Astrocyte of the cerebellum (primary cell): ENCODE measurements around the gene ASCC2.

Experiments
- DNase-seq: peaks from one replicate; pipeline ENCODE4 v3.0.0-alpha.2; 2011; ENCODE audit warnings: low read depth
- H3K4me3 ChIP-seq: 2 replicates; pipeline ENCODE4 v1.5.1; 2011; ENCODE audit warnings: mild to moderate bottlenecking, low read depth, low read length, moderate library complexity
- in situ Hi-C: cut with HindIII; loops from 2 replicates; pipeline ENCODE4 v1.10.0; 2017; ENCODE audit warnings: low sequenced_read_pairs
- TF ChIP-seq, protein P1 (sequence below): IDR thresholded peaks from 2 replicates; pipeline ENCODE4 v1.5.1; 2012; ENCODE audit warnings: low read length, low read depth, moderate library complexity, mild to moderate bottlenecking; ENCODE audit errors: missing control alignments

Gene ASCC2

DNA sequence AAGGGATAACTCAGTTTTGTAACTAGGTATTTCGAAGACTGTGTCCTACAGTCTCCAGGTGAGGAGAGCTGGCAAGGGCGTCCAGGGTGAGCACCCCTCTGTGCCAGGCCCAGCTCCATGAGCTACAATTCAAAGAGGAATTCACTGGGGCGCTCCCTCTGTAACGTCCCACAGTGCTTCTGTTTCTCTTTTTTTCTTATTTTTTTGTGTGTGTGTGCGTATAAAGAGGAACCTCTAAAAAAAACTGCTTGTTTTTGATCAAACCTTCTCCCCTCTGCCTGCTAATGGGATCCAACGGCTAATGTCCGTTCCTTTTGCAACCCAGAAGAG, 17.1 kb downstream of the ASCC2 start:
- DNase-seq = no peak
- no peak overlapping the region for H3K4me3 ChIP-seq
- in situ Hi-C loops = no loop called here
- TF ChIP-seq, protein P1, sequence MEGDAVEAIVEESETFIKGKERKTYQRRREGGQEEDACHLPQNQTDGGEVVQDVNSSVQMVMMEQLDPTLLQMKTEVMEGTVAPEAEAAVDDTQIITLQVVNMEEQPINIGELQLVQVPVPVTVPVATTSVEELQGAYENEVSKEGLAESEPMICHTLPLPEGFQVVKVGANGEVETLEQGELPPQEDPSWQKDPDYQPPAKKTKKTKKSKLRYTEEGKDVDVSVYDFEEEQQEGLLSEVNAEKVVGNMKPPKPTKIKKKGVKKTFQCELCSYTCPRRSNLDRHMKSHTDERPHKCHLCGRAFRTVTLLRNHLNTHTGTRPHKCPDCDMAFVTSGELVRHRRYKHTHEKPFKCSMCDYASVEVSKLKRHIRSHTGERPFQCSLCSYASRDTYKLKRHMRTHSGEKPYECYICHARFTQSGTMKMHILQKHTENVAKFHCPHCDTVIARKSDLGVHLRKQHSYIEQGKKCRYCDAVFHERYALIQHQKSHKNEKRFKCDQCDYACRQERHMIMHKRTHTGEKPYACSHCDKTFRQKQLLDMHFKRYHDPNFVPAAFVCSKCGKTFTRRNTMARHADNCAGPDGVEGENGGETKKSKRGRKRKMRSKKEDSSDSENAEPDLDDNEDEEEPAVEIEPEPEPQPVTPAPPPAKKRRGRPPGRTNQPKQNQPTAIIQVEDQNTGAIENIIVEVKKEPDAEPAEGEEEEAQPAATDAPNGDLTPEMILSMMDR = no peak

DNA sequence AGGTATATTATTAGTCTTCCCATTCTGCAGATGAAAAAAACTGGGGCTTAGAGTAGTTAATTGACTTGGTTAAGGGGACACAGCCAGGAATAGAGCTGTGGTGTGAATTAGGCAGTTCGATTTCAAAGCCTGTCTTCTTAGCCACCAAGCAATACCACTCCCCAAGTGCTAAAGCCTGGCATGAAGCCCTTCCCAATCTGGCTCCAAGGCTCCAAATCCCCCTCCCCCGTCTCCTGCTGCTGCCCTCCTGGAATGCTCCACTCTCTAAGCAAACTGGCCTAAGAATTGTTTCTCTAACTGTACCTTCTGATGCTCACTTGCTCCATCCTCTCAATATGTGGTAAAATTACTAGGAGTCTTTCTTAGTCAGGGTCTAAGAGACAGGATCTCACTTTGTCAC, 18.6 kb downstream of the ASCC2 start:
- H3K4me3 ChIP-seq = no peak overlapping the region
- TF ChIP-seq, protein P1 = no peak
- in situ Hi-C loops = loop anchor here (5.0 kb wide), 1 partner anchor 98 kb away; no protein-coding TSS in a partner anchor
- DNase-seq = no peak

DNA sequence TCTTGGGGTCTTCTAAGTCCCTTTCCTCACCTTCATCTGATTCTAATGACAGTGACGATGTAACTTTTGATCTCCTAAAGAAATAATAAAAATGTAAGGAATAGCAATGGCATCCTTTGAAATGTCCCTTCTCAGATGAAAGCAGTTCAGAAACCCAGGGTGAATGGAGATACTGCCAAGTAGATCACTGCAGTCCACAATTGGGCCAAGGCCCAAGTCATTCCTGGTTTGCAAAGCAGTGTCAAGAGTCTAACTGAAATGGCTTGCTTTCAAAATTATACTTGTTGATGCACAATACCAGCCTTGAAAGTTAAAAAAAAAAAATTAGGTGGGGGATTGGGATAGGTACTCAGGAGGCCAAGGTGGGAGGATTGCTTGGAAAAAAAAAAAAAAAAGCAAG, 20.4 kb downstream of the ASCC2 start:
- TF ChIP-seq, protein P1 = no peak
- H3K4me3 ChIP-seq = no peak overlapping the region
- no peak for DNase-seq
- in situ Hi-C loops = loop anchor here (5.0 kb wide), 1 partner anchor 100 kb away; no protein-coding TSS in a partner anchor

DNA sequence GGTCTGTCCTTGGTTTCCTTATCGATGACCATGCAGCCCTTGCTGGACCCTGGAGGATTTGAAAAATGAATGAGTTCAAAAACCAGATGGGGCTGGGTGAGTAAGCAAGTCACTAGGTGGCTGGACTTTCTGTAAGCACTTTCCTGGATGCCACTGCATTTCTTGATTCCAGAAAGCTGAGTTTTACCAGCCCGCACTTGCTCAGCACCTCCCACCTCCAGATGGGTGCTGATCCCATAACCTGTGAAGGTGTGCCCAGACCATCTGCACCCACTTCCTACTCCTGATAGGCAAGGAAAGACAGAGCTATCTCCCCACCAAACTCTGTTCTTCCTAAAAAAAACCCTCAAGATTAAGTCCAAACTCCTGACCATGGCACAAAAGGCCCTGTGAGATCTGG, 21.1 kb downstream of the ASCC2 start:
- DNase-seq = no peak
- TF ChIP-seq, protein P1 = no peak
- H3K4me3 ChIP-seq = no peak overlapping the region
- in situ Hi-C loops = loop anchor here (5.0 kb wide), 1 partner anchor 100 kb away; no protein-coding TSS in a partner anchor

DNA sequence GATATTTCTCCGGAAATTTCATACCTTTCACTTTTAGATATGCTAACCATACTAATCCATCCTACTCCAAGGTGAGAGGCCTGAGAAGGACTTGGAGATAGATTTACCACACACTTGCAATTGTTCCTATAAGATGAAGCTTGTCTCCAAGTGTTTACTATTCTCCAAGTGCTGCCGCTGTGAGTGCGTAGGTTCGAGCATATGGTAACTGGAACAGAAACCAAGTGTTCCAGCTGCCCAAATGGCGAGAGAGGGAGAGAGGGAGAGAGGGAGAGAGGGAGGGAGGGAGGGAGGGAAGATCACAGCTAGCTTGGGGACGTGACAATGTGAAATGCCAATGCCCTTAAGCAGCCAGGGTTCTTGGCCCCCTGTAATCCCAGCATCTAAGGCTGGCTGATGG, 21.5 kb downstream of the ASCC2 start:
- TF ChIP-seq, protein P1 = no peak
- in situ Hi-C loops = loop anchor here (5.0 kb wide), 1 partner anchor 101 kb away; no protein-coding TSS in a partner anchor
- no peak overlapping the region for H3K4me3 ChIP-seq
- no peak for DNase-seq

DNA sequence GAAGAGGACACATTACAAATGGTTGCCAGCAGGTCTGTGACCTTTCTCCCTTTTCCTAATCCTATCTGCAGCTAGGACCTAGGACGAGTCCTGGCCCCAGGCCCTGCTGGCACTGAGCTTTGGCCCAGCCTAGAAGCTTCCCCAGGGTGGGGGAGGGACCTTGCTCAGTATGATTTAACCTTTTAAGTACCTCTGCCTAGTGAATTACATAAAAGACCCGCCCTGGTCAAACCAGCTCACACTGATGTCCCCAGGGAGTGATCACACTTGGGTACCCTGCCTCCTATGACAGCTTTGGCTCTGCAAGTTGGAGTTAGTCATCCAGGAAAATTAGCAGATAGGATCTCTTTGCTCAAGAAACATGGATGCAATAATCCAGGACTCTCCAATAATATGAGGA, 21.9 kb downstream of the ASCC2 start:
- TF ChIP-seq, protein P1 = no peak
- no peak overlapping the region for H3K4me3 ChIP-seq
- DNase-seq = no peak
- in situ Hi-C loops = loop anchor here (5.0 kb wide), 1 partner anchor 101 kb away; no protein-coding TSS in a partner anchor
